Kidney (tissue), 14 donors: Measurements from ENCODE around the gene DSCAM. TPM values are rescaled to one million over a fixed set of nuclear protein-coding genes. Genes with fewer than 3 reads are reported as not detected.

Experiments
- DNase-seq, 5 donors: peaks; one replicate each; pipeline ENCODE4 v3.0.0-alpha.2; 2013 to 2020
- FAIRE-seq: peaks from 2 replicates; lab custom pipeline; 2012; peaks lifted over from hg19 to GRCh38; lab: Jason Lieb, UNC
- H3K27ac ChIP-seq, 2 donors: one replicate each; pipeline ENCODE4 v1.7.0; 2013; ENCODE audit warnings: low read depth in 2 of 2, low read length in 2 of 2, inconsistent platforms in 1 of 2
- H3K27me3 ChIP-seq: one replicate; pipeline ENCODE4 v1.7.1; 2013; ENCODE audit warnings: low read length, inconsistent platforms; ENCODE audit not compliant: control insufficient read depth, insufficient read depth
- H3K36me3 ChIP-seq, 3 donors: one replicate each; pipeline versions ENCODE4 v1.7.0 to v1.7.1; 2013; ENCODE audit warnings: low read length in 3 of 3, control low read depth in 1 of 3, inconsistent platforms in 1 of 3; ENCODE audit not compliant: insufficient read depth in 3 of 3, control insufficient read depth in 2 of 3
- H3K4me1 ChIP-seq, 3 donors: one replicate each; pipeline versions ENCODE4 v1.7.0 to v1.7.1; 2013; ENCODE audit warnings: low read length in 3 of 3, inconsistent platforms in 1 of 3, low read depth in 1 of 3; ENCODE audit not compliant: control insufficient read depth in 2 of 3, insufficient read depth in 2 of 3
- H3K4me3 ChIP-seq, 3 donors: one replicate each; pipeline versions ENCODE4 v1.7.0 to v1.8.1; 2013; ENCODE audit warnings: low read length in 3 of 3, control low read depth in 1 of 3, inconsistent platforms in 1 of 3
- H3K9ac ChIP-seq, 3 donors: one replicate each; pipeline versions ENCODE4 v1.7.0 to v1.7.1; 2013; ENCODE audit warnings: low read length in 3 of 3, control low read depth in 1 of 3, inconsistent platforms in 1 of 3
- H3K9me3 ChIP-seq, 3 donors: one replicate each; pipeline versions ENCODE4 v1.7.0 to v1.7.1; 2013; ENCODE audit warnings: low read length in 3 of 3, control low read depth in 1 of 3, inconsistent platforms in 1 of 3; ENCODE audit not compliant: control insufficient read depth in 2 of 3, insufficient read depth in 1 of 3
- intact Hi-C: fragments of 100-400 bp; cut with DNase I; formaldehyde crosslinking; loops from one replicate; pipeline ENCODE4 v1.11.1; 2022
- polyA plus RNA-seq: library from polyadenylated mRNA; stranded (reverse); fragments of 350-450 nt; fragmentation: Illumina TruSeq; extraction: RNeasy Lipid Tissue Mini Kit (QIAGEN cat#74804); gene quantifications from one replicate; pipeline ENCODE4 v1.2.3, GENCODE V29; 2014; ENCODE audit warnings: low read depth, low replicate concordance; ENCODE audit not compliant: insufficient read depth
- total RNA-seq: library from RNA; stranded (reverse); fragmentation: NEBNext Ultra II Directional; extraction: Animal tissue kit (Norgen Biotek cat#: 25700); gene quantifications from one replicate; pipeline ENCODE4 v1.2.1, GENCODE V29; 2021
- TF ChIP-seq, protein P1 (sequence below): IDR thresholded peaks from 3 replicates; pipeline ENCODE4 v1.5.1; 2012; ENCODE audit warnings: mild to moderate bottlenecking, moderate library complexity, borderline replicate concordance; ENCODE audit not compliant: insufficient read depth; ENCODE audit errors: extremely low read depth
- donor health status: control.
- donor health status: control.
- donor health status: control.
- donor health status: control.
- donor health status: control.
- donor health status: DM: yes; HTN: yes; CAD: no.
- donor health status: Normal renal cell carcinoma (clear cell type).

DSCAM gene
- total and polyA plus RNA-seq, 2 donors from 2014 or later: not detected

GRCh38 chr21:40208948-40209345 is 638.0 kb downstream of the DSCAM start:
- H3K27ac ChIP-seq: no peak overlapping the region
- no peaks in the 10 kb centered on the region for H3K36me3 ChIP-seq
- no peak for FAIRE-seq
- no peaks in the 10 kb centered on the region for H3K27me3 ChIP-seq
- no peak overlapping the region for H3K9ac ChIP-seq
- no peaks in the 10 kb centered on the region for H3K9me3 ChIP-seq
- no peaks in the 10 kb centered on the region for H3K4me1 ChIP-seq
- no peak overlapping the region for H3K4me3 ChIP-seq
- intact Hi-C loops: no loop called here
- TF ChIP-seq, protein P1, sequence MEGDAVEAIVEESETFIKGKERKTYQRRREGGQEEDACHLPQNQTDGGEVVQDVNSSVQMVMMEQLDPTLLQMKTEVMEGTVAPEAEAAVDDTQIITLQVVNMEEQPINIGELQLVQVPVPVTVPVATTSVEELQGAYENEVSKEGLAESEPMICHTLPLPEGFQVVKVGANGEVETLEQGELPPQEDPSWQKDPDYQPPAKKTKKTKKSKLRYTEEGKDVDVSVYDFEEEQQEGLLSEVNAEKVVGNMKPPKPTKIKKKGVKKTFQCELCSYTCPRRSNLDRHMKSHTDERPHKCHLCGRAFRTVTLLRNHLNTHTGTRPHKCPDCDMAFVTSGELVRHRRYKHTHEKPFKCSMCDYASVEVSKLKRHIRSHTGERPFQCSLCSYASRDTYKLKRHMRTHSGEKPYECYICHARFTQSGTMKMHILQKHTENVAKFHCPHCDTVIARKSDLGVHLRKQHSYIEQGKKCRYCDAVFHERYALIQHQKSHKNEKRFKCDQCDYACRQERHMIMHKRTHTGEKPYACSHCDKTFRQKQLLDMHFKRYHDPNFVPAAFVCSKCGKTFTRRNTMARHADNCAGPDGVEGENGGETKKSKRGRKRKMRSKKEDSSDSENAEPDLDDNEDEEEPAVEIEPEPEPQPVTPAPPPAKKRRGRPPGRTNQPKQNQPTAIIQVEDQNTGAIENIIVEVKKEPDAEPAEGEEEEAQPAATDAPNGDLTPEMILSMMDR: no peak
- no peak for DNase-seq

- DNase-seq (no peak), FAIRE-seq (no peak)
- H3K4me3 ChIP-seq: no peak overlapping the region
- H3K27ac ChIP-seq: no peak overlapping the region
- no peaks in the 10 kb centered on the region for H3K36me3 ChIP-seq
- H3K27me3 ChIP-seq: no peaks in the 10 kb centered on the region
- TF ChIP-seq, protein P1: no peak
- no peak overlapping the region for H3K9ac ChIP-seq
- H3K9me3 ChIP-seq: no peaks in the 10 kb centered on the region
- intact Hi-C loops: no loop called here
- H3K4me1 ChIP-seq: no peaks in the 10 kb centered on the region
Observed at GRCh38 chr21:40208206-40208947, 638.6 kb downstream of the DSCAM start.

DNA sequence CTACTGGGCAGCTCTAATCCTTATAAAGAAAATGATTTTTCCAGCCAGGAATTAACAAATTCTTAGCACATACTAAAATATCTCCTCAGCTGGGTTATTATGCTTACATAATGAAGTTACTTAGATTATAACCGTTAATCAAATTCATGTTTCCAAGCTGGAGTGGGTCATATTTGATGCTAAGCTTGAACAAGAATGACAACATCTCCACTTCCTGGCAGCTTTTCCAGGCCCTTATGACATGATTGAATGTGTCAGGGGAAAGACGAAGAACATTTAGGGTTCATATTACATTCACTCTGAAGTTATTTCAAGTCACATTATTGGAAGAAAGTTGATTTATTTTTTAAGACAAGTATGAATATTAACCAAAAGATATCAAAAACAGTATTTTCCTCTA is 646.0 kb downstream of the DSCAM start:
- TF ChIP-seq, protein P1: no peak
- Histone ChIP-seq H3K4me1 (no peaks in the 10 kb centered on the region), H3K27ac (no peak overlapping the region), H3K9ac (no peak overlapping the region), H3K27me3 (no peaks in the 10 kb centered on the region), H3K9me3 (peaks cover 0 to 4% (median 0%) of the 10 kb centered on the region in 3 donors), H3K36me3 (no peaks in the 10 kb centered on the region), H3K4me3 (no peak overlapping the region)
- peak in 1 of 5 donors; percentile 13 for DNase-seq
- FAIRE-seq: no peak
- intact Hi-C loops: no loop called here

DNA sequence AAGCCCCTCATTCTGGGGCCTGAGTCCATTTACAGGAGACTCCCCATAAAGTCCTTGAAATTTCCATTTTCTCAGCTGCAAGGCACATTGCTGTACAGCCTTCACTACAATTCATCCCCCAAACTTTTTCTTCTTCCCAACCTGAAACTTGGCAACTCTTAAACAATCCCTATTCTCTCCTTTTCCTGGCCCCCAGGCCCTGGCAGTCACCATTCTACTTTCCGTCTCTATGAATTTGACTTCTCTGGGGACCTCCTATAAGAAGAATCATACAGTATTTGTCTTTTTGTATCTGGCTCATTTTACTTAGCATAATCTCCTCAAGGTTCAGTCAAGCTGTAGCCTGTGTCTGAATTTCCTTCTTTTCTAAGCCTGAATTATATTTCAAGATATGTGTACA is 646.8 kb downstream of the DSCAM start:
- Histone ChIP-seq H3K27me3 (no peaks in the 10 kb centered on the region), H3K9me3 (peaks cover 0 to 4% (median 0%) of the 10 kb centered on the region in 3 donors), H3K9ac (no peak overlapping the region), H3K36me3 (no peaks in the 10 kb centered on the region), H3K4me3 (no peak overlapping the region), H3K27ac (no peak overlapping the region), H3K4me1 (no peaks in the 10 kb centered on the region)
- FAIRE-seq: no peak
- DNase-seq: no peak
- intact Hi-C loops: no loop called here
- TF ChIP-seq, protein P1: no peak
